GM08714 (cell line): Measurements from ENCODE around the gene UVRAG.

Source experiments
- H3K4me3 ChIP-seq: fragments of 200-500 bp; sonication (Bioruptor generic); 2 replicates; pipeline ENCODE4 v1.5.1; 2014; ENCODE audit warnings: mild to moderate bottlenecking, low read length, inconsistent platforms
- ZNF274 ChIP-seq: IDR thresholded peaks from 2 replicates; pipeline ENCODE4 v1.6.1; 2012; ENCODE audit warnings: mild to moderate bottlenecking, low read depth, low read length

The UVRAG gene

DNA sequence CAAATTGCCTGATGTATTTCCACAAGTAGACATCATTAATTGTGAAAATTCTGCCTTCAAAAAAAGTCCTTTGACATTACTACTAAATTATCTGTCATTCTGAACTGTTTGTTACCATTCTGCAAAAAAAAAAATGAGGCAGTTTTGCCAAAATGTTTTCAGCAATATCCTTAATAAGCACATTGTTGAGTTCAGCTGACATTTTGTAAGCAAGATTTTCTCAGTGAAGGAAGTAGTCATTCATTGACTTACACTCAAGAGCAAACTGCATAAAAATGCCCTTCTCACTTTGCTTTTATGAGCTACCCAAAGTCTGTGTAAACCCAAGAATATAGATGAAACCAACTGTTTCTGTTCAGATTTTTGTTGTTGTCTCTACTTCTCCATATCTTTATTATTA is 125.9 kb downstream of the UVRAG start:
- H3K4me3 ChIP-seq, result no peak overlapping the region
- TF ChIP-seq ZNF274, result no peak

DNA sequence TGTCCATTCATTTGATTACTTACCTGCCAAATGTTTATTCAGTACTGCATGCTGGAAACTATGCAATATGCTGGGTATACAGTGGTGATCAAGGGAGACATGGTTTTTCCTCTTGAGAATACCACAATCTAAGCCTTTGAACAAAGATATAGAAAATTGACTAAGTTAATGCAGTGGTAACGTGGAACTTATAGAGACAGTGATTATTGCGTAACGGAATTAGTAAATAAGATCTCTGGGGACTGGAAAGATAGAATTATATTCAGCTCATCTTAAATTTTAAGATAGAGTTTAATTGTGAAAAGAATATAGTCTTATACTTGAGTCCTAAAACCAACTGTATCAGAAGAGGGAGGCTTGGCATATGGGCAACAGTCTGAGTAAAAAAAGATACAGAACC is 129.5 kb downstream of the UVRAG start:
- no peak for TF ChIP-seq ZNF274
- no peak overlapping the region for H3K4me3 ChIP-seq

DNA sequence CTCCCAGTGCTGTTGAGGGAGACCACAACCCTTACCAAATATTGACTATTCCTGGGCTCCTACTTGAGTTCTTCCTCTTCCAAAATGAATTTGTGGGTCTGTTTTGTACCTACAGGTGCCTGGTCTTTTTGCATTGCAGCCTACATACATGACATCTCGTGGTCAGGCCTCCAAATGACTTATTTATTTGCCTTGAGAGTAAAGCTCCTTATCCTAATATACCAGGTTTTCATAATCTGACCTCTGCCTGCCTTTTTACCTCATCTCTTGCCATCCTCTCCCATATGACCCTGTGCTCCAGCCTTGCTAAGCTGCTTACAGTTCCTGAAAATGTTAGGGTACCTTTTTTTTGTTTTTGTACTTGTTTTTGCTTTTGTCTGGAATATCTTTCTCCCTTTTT is 130.4 kb downstream of the UVRAG start:
- no peak overlapping the region for H3K4me3 ChIP-seq
- no peak for TF ChIP-seq ZNF274

DNA sequence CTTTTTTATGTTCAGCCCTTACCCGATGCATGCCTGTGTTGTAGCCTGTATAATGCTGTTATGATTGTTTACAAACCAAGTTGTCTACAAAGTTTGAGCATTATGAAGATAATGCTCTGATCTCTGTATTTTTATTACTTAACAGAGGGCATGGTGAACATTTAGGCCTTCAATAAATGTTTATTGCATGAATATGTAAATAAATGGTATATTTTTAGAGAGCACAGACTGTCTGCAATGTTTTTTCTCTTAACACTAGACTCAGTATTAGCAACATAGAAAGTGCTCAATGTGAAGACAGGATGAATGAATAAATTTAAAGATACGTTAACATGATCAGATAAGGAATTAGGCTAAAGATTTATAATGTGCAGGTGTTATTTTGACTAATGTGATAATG is 130.9 kb downstream of the UVRAG start:
- no peak overlapping the region for H3K4me3 ChIP-seq
- no peak for TF ChIP-seq ZNF274

DNA sequence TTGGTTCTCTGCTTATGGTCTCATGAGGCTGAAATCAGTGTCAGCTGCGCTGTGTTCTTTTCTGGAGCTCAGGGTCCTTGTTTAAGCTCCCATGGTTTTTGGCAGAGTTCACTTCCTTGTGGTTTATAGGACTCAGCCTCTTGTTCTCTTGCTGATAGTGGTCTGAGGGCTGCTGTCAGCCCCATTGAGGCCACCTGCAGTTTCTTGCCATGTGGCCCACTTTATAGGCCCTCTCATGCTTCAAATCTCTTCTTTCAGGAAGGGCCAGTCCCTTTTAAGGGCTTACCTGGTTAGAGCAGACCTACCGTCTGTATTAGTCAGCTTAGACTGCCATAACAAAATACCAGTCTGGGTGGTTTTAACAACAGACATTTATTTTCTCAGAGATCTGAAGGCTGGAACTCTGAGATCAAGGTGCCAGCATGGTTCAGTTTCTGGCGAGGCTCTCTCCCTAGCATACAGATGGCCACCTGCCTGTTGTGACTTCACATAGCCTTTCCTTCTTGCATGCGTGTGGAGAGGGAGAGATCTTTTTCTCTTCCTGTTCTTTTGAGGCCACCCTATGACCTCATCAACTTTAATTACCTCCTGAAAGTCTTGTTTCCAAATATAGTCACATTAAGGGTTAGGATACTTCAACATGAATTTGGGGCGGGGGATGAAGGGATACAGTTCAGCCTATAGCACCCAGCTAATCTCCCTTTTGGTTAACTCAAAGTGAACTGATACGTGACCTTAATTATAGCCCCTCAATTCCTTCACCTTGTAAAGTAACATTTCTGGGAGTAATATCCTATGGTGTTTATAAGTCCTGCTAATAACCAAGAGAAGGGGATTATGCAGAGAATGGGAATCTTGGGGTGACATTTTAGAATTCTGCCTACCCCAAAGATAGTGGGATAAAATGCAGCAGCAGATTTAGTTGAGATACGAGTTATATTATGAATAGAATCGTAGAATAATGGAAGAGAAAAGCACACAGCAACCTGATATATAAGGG is 131.8 kb downstream of the UVRAG start:
- no peak for TF ChIP-seq ZNF274
- H3K4me3 ChIP-seq, result no peak overlapping the region; the same call in 1 of the 2 replicates

DNA sequence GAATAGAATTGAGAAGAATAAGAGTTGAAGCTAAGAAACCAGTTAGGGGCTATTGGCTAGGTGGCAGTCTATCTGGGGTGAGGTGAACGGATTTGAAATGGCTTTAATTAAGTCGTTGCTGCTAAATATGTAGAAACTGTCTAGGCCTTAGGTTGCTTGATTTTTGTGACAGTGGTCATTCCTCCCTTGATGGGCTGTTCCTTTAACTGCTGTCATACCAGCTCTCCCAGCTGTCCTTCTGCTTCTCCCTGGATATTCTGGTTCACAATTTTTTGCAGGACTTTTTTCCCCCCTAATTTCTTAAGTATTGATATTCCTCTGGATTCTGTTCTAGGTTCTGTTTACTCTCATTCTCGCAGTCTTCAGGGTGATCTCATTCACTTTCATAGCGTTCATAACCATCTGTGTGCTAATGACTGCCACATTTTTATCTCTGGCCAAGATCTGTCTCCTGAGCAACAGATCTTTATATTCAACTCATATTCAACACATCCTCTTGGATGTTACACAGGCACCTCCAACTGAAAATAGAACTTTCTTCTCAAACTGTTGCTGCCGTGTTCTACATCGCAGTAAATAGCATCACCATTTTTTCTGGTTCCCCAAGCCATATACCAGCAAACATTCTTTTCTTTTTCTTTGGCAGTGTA is 134.1 kb downstream of the UVRAG start:
- H3K4me3 ChIP-seq, result no peak overlapping the region
- no peak for TF ChIP-seq ZNF274

DNA sequence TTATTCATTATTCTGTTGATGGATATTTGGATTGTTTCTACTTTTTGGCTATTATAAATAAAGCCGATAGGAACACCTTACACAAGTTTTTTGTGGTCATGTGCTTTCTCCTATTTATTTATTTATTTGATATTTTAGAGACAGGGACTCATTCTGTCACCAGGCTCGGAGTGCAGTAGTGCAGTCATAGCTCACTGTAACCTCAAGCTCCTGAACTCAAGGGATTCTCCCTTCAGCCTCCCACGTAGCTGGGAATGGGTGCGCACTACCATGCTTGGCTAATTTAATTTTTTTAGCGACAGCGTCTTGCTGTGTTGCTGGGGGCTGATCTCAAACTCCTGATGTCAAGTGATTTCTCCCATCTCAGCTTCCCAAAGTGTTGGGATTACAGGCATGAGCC is 135.1 kb downstream of the UVRAG start:
- TF ChIP-seq ZNF274, result no peak

DNA sequence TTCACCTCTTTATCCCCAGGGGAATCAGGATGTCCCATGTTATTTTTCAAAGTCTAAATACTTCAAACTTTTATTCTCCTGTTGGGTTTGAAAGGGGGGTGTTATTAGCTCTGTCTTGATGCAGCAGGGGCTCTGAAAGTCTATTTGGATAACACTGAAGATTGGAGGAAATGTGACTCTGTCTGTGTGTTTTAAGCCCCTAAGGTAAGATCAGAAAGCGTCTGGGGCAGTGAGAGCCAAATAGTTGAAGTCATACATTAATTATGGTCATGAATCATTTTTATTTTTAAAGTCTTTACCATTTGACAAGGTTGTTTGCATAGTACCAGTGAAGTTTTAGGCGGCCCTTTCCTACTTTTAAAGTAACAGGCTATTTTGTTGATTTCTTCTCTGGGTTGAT is 139.0 kb downstream of the UVRAG start:
- TF ChIP-seq ZNF274, result no peak
- no peak overlapping the region for H3K4me3 ChIP-seq

More for the DNA sequence above, 135.1 kb downstream of the UVRAG start:
- no peak overlapping the region for H3K4me3 ChIP-seq

DNA sequence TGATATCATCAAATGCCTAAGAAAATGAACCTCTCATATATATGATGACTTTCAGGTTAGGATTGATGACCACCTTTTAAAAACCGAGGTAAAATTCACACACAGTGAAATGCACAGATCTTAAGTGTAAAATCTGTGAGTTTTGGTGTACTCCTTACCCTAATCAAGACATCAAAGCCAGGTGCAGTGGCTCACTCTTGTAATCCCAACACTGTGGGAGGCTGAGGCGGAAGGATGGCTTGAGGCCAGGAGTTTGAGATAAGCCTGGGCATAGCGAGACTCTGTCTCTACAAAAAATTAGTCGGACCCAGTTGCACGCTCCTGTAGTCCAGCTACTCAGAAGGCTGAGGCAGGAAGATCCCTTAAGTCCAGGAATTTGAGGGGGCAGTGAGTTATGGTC is 140.4 kb downstream of the UVRAG start:
- no peak for TF ChIP-seq ZNF274
- H3K4me3 ChIP-seq, result no peak overlapping the region

DNA sequence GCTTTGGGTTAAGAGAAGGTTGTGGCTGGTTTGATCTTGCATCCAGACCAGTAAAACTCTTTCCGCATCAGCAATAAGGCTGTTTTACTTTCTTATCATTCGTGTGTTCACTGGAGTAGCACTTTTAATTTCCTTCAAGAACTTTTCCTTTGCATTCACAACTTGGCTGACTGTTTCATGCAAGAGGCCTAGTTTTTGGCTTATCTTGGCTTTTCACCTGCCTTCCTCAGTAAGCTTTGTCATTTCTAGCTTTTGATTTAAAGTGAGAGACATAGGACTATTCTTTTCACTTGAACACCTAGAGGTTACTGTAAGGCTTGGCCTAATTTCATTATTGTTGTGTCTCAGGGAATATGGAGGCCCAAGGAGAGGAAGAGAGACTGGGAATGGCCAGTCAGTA is 144.5 kb downstream of the UVRAG start:
- H3K4me3 ChIP-seq, result no peak overlapping the region
- TF ChIP-seq ZNF274, result no peak

DNA sequence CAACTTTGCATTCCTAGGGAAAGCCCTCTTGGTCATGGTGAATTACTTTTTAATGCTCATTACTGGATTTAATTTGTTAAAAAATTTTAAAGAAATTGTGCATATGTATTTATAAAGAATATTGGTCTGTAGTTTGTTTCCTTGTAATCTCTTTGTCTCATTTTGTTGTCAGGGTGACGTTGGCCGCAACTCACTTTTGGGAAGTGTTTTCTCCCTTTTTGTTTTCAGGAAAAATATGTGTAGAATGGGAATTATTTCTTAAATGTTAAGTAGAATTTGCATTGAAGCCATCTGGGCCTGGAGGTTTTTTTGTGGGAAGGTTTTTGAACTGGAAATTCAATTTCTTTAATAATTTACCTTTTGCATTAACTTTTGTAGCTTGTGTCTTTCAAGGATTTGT is 149.1 kb downstream of the UVRAG start:
- no peak overlapping the region for H3K4me3 ChIP-seq
- TF ChIP-seq ZNF274, result no peak

DNA sequence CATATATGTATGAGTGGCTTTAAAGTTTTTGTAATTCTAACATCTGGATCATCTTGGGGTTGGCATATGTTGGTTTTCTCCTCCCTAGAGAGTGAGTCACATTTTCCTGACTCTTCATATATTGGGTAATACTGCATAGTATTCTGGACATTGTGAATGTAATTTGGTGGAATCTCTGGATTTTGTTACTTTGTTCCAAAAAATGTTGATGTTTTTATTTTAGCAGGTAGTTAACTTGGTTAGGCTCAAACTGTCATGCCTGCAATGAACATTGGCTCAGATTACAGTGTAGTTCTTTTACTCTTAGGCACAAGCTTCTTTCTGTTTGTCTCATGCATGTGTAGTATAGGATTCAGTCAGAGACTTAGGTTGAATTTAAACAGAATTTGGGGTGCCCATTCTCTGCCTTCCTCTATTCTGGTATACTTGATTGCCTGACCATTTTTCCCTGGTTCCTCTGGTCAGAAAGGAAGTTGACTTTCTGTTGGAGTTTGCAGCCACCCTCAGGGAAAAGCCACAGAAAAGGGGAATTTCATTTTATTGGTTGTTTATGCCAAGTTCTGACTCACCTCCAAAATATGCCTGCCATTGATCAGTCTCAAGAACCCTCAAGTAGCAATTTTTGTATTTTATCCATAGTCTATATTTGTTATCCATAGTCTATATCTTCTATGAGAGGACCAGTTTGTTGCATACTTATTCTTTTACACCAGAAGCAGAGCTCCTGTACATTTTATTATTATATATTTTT is 151.7 kb downstream of the UVRAG start:
- H3K4me3 ChIP-seq, result no peak overlapping the region
- TF ChIP-seq ZNF274, result no peak

DNA sequence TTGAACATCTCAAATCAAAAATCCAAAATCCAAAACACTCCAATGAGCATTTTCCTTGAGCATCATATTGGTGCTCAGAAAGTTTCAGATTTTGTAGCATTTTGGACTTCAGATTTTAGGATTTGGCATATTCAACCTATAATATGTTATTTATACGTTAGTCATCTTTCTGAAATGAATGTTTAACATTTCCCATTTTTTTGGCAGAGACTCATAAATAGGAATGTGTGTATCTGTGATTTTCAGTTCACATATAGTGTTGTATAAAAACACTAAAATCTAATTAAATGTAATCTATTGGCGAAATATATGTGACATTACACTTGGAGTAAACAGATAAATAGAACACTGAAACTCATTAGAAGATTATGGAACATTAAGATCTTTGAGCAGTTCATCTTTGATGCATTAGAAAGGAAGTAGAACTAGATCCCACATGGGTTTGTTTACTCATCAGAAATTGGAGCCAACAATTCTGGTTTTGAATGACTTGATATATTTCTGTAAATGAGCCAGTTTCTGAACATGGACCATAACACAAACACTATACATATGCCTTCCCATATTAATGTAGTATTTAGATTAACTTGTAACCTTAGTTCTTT is 153.1 kb downstream of the UVRAG start:
- TF ChIP-seq ZNF274, result no peak
- no peak overlapping the region for H3K4me3 ChIP-seq
